Left lobe of liver (tissue), 2 donors: ENCODE measurements around the gene ADCY4. TPM values are rescaled to one million over a fixed set of nuclear protein-coding genes. Genes with fewer than 3 reads are reported as not detected.
A peak's percentile ranks its signal among the peaks of the same experiment; 100 is the strongest.

ENCODE experiments used
- ATAC-seq: fragments of 200-7000 bp; cut with Tn5 transposase; one replicate; pipeline ENCODE4 v1.9.1; 2020; ENCODE audit warnings: mild to moderate bottlenecking, moderate library complexity
- DNase-seq: peaks from one replicate; pipeline ENCODE4 v3.0.0-alpha.2; 2020; ENCODE audit warnings: low spot score
- total RNA-seq: library from RNA; stranded (reverse); gene quantifications from one replicate; pipeline ENCODE4 v1.2.1, GENCODE V29; 2021
- donor health status: DM: no; HTN: no; CAD: no; lungs with moderate emphysema.
- donor health status: DM: no; HTN: yes; CAD: no.

The ADCY4 gene
- total RNA-seq, 1 donor from 2014 or later, result 5.5 TPM

- DNase-seq (no peak), ATAC-seq (no peak)
Measured at GRCh38 chr14:24300326-24300980, 34.4 kb downstream of the ADCY4 start.

GRCh38 chr14:24299255-24300191, 35.3 kb downstream of the ADCY4 start, which contains the start of the genes DHRS1 and NOP9:
Gene DHRS1, minus strand, starts transcription at chr14:24299780. Its CDS starts 674 bp downstream, at chr14:24299106.
Gene NOP9, plus strand, starts transcription at chr14:24299850. Its CDS starts 105 bp downstream, at chr14:24299955.
- DNase-seq, result peak; percentile 97
- peak; percentile 86 for ATAC-seq

- peak; percentile 30 for ATAC-seq
- DNase-seq, result no peak
Measured at GRCh38 chr14:24298892-24299254, 36.0 kb downstream of the ADCY4 start.

- peak; percentile 33 for ATAC-seq
Measured at GRCh38 chr14:24297190-24297964, 37.5 kb downstream of the ADCY4 start.

GRCh38 chr14:24296341-24297157, 38.3 kb downstream of the ADCY4 start:
- DNase-seq (no peak), ATAC-seq (peak; percentile 37)

More at GRCh38 chr14:24297190-24297964, 37.5 kb downstream of the ADCY4 start:
- DNase-seq, result no peak

GRCh38 chr14:24293525-24293924, 41.3 kb downstream of the ADCY4 start:
- no peak for ATAC-seq
- DNase-seq, result no peak

- ATAC-seq (peak; percentile 7), DNase-seq (no peak)
Measured at GRCh38 chr14:24292118-24292807, 42.6 kb downstream of the ADCY4 start.

GRCh38 chr14:24291446-24292117, 43.3 kb downstream of the ADCY4 start:
- ATAC-seq (peak; percentile 93), DNase-seq (peak; percentile 86)

- ATAC-seq, result peak; percentile 57
Measured at GRCh38 chr14:24290746-24291145, 44.1 kb downstream of the ADCY4 start.

GRCh38 chr14:24289649-24290280, 45.1 kb downstream of the ADCY4 start:
- ATAC-seq, result no peak
- DNase-seq, result no peak

More at GRCh38 chr14:24290746-24291145, 44.1 kb downstream of the ADCY4 start:
- DNase-seq, result no peak

- ATAC-seq, result no peak
- no peak for DNase-seq
Measured at GRCh38 chr14:24286996-24287395, 47.9 kb downstream of the ADCY4 start.

GRCh38 chr14:24285351-24285750, 49.5 kb downstream of the ADCY4 start:
- ATAC-seq, result no peak
- DNase-seq, result no peak

- ATAC-seq, result no peak
- DNase-seq, result no peak
Measured at GRCh38 chr14:24284501-24285035, 50.3 kb downstream of the ADCY4 start.

GRCh38 chr14:24283796-24284460, 50.9 kb downstream of the ADCY4 start:
- DNase-seq (no peak), ATAC-seq (no peak)

GRCh38 chr14:24282736-24283135, 52.1 kb downstream of the ADCY4 start:
- DNase-seq, result no peak
- ATAC-seq, result no peak

- DNase-seq (no peak), ATAC-seq (no peak)
Measured at GRCh38 chr14:24281636-24282035, 53.2 kb downstream of the ADCY4 start.

GRCh38 chr14:24280797-24281460, 53.9 kb downstream of the ADCY4 start:
- ATAC-seq (no peak), DNase-seq (no peak)
